Upper lobe of left lung (tissue), 6 donors: ENCODE measurements around the gene OSGIN1. TPM values are rescaled to one million over a fixed set of nuclear protein-coding genes. Genes with fewer than 3 reads are reported as not detected.
A peak's percentile ranks its signal among the peaks of the same experiment; 100 is the strongest.

Experiments
- ATAC-seq, 2 donors: fragments of 200-7000 bp; cut with Tn5 transposase; one replicate each; pipeline ENCODE4 v1.9.1; 2022; ENCODE audit warnings: mild to moderate bottlenecking in 2 of 2, moderate library complexity in 2 of 2; ENCODE audit not compliant: low FRiP score in 2 of 2
- DNase-seq, 2 donors: peaks; one replicate each; pipeline ENCODE4 v3.0.0-alpha.2; 2019 to 2020
- H3K27ac ChIP-seq, 4 donors: fragments of 200-600 bp; sonication (generic); one replicate each; pipeline ENCODE4 v1.5.1; 2016 to 2019
- H3K27me3 ChIP-seq, 4 donors: fragments of 200-600 bp; sonication (generic); one replicate each; pipeline ENCODE4 v1.5.1; 2017 to 2019
- H3K36me3 ChIP-seq, 4 donors: fragments of 200-600 bp; sonication (generic); one replicate each; pipeline ENCODE4 v1.5.1; 2016 to 2019
- H3K4me1 ChIP-seq, 4 donors: fragments of 200-600 bp; sonication (generic); one replicate each; pipeline ENCODE4 v1.5.1; 2018 to 2019
- H3K4me3 ChIP-seq, 4 donors: fragments of 200-600 bp; sonication (generic); one replicate each; pipeline ENCODE4 v1.5.1; 2017 to 2019; ENCODE audit warnings: mild to moderate bottlenecking in 2 of 4, moderate library complexity in 1 of 4
- H3K9me3 ChIP-seq, 4 donors: fragments of 200-600 bp; sonication (generic); one replicate each; pipeline ENCODE4 v1.5.1; 2018 to 2019
- CTCF ChIP-seq, 6 experiments: fragments of 450-650 bp in 4 of 6; fragments of 200-600 bp in 2 of 6; sonication (generic) in 2 of 6; IDR thresholded peaks; one replicate each; pipeline ENCODE4 v1.5.1; 2016 to 2019; ENCODE audit warnings: antibody characterized with exemption in 6 of 6
- EP300 ChIP-seq, 4 donors: sonication (generic); formaldehyde crosslinking; IDR thresholded peaks; one replicate each; pipeline ENCODE4 v1.5.1; 2017; ENCODE audit warnings: antibody characterized with exemption in 4 of 4, control low read depth in 2 of 4
- POLR2A ChIP-seq, 4 donors: fragments of 450-650 bp; IDR thresholded peaks; one replicate each; pipeline ENCODE4 v1.5.1; 2016 to 2017; ENCODE audit warnings: antibody characterized with exemption in 4 of 4, mild to moderate bottlenecking in 2 of 4
- POLR2AphosphoS5 ChIP-seq, 2 donors: sonication (generic); formaldehyde crosslinking; IDR thresholded peaks; one replicate each; pipeline ENCODE4 v1.5.1; 2017; ENCODE audit warnings: antibody characterized with exemption in 2 of 2
- WGBS, 2 donors: methylation state at CpG; one replicate each; pipeline ENCODE4 v1.1.5; 2017 to 2018; 5-methylcytosine and 5-hydroxymethylcytosine counted together
- total RNA-seq, 6 donors: library from RNA; depleted of rRNA in 4 of 6; stranded (reverse); fragments of >200 nt in 4 of 6; gene quantifications; one replicate each; pipeline versions ENCODE4 v1.1.0 to v1.2.1, GENCODE V29; 2016 to 2021
- donor health status: DM: no; HTN: no; CAD: no; lungs with moderate emphysema.
- donor health status: DM: no; HTN: yes; CAD: no; lungs with severe emphysema.

OSGIN1 gene
- total RNA-seq, 6 donors from 2014 or later = 7.3 to 34.2 (median 16.3) TPM

- no peaks in the 10 kb centered on the region for H3K4me1 ChIP-seq
- H3K27me3 ChIP-seq = no peaks in the 10 kb centered on the region
- ATAC-seq (no peak), DNase-seq (no peak)
- WGBS, 2 donors = 88 to 91% methylated on average over 16 to 25 of the region's 25 CpGs
- H3K27ac ChIP-seq = no peak overlapping the region
- no peak overlapping the region for H3K4me3 ChIP-seq
- TF ChIP-seq POLR2A (IDR thresholded peaks at IDR 0.05) (no peak), EP300 (IDR thresholded peaks at IDR 0.05) (no peak), CTCF (IDR thresholded peaks at IDR 0.05) (no peak), POLR2AphosphoS5 (IDR thresholded peaks at IDR 0.05) (no peak)
- H3K9me3 ChIP-seq = no peaks in the 10 kb centered on the region
- H3K36me3 ChIP-seq = peaks cover 0 to 2% (median 0%) of the 10 kb centered on the region in 4 donors
These were observed 19.9 kb upstream of the OSGIN1 start for GRCh38 chr16:83932955-83933673.

GRCh38 chr16:83933885-83934683 is 19.0 kb upstream of the OSGIN1 start:
- Histone ChIP-seq H3K9me3 (no peaks in the 10 kb centered on the region), H3K27me3 (no peaks in the 10 kb centered on the region), H3K4me3 (no peak overlapping the region), H3K27ac (no peak overlapping the region), H3K4me1 (peaks cover 0 to 2% (median 0%) of the 10 kb centered on the region in 4 donors), H3K36me3 (no peaks in the 10 kb centered on the region)
- TF ChIP-seq CTCF (IDR thresholded peaks at IDR 0.05) = no peak
- TF ChIP-seq POLR2A (IDR thresholded peaks at IDR 0.05) = no peak
- no peak for TF ChIP-seq POLR2AphosphoS5 (IDR thresholded peaks at IDR 0.05)
- no peak for TF ChIP-seq EP300 (IDR thresholded peaks at IDR 0.05)
- ATAC-seq (no peak), DNase-seq (peak in 1 of 2 donors; percentile 57)
- WGBS, 2 donors = 83 to 85% methylated on average over 28 of the region's 28 CpGs

GRCh38 chr16:83934684-83934977 is 18.4 kb upstream of the OSGIN1 start:
- Histone ChIP-seq H3K27me3 (no peaks in the 10 kb centered on the region), H3K9me3 (no peaks in the 10 kb centered on the region), H3K36me3 (no peaks in the 10 kb centered on the region), H3K4me1 (peaks cover 0 to 5% (median 4%) of the 10 kb centered on the region in 4 donors), H3K27ac (no peak overlapping the region), H3K4me3 (no peak overlapping the region)
- ATAC-seq (no peak), DNase-seq (no peak)
- no peak for TF ChIP-seq POLR2AphosphoS5 (IDR thresholded peaks at IDR 0.05)
- TF ChIP-seq POLR2A (IDR thresholded peaks at IDR 0.05) = no peak
- TF ChIP-seq CTCF (IDR thresholded peaks at IDR 0.05) = no peak
- TF ChIP-seq EP300 (IDR thresholded peaks at IDR 0.05) = no peak
- 79 to 80% methylated on average over 4 to 12 of the region's 12 CpGs for WGBS, 2 donors

GRCh38 chr16:83935005-83935857 is 17.8 kb upstream of the OSGIN1 start:
- WGBS, 2 donors = 85 to 90% methylated on average over 29 to 30 of the region's 30 CpGs
- H3K27me3 ChIP-seq = no peaks in the 10 kb centered on the region
- DNase-seq (no peak), ATAC-seq (no peak)
- TF ChIP-seq EP300 (IDR thresholded peaks at IDR 0.05) = no peak
- no peak for TF ChIP-seq POLR2AphosphoS5 (IDR thresholded peaks at IDR 0.05)
- TF ChIP-seq CTCF (IDR thresholded peaks at IDR 0.05) = no peak
- no peak for TF ChIP-seq POLR2A (IDR thresholded peaks at IDR 0.05)
- no peaks in the 10 kb centered on the region for H3K36me3 ChIP-seq
- H3K4me1 ChIP-seq = peaks cover 0 to 5% (median 4%) of the 10 kb centered on the region in 4 donors
- H3K9me3 ChIP-seq = no peaks in the 10 kb centered on the region
- H3K27ac ChIP-seq = no peak overlapping the region
- no peak overlapping the region for H3K4me3 ChIP-seq
